Stimulated activated CD4-positive, alpha-beta T cell treated with anti-CD3 and anti-CD28 coated beads, TNF-alpha, amount 100 ng/mL, for 24 hours (primary cell): ENCODE data around the gene CCDC186.

ENCODE experiments used
- DNase-seq, 3 experiments: peaks; one replicate each; pipeline ENCODE4 v3.0.0-alpha.2; 2020; ENCODE audit warnings: low read depth in 3 of 3

Gene CCDC186

DNA sequence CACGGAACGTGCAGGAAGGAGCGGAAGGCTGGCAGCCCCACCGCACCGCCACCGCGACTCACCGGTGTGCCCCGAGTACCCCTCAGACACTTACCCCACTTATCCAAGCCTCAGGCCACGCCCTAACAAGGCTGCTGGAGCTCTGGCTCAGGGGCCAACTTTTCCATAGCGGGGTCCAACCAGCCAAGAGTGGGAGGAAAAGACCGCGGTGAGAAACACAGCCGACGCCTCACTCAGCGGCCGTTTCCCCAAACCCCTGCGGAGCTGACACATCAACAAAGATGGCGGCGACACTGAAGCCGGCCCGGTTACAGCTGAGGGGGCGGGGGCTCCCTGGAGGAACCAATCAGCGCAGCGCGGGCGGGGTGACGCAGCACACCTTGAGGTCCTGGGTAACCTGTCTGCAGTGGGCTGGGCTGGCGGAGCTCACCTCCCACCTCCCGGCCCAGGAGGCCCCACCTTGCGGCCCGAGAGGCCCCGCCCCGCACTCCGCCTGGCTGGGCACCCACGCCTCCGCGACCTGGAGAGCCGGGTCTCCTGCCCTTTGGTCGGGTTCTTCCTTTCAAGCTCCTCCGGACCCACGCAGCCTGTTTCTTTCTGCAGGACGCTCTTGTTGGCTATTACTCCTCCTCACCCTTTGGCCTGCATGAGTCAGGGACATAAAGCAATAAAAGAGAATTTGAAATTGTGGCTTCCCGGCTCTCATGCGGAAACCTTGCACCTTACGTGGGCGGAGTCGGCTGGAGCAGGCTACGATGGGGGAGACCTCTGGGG, at the start of gene CCDC186:
CCDC186 (minus strand) TSS at position 283 of the 774 bp plus-strand sequence. CDS start 10,935 bp downstream, outside the sequence.
- DNase-seq: peak; percentile 95 to 98 (median 95)

DNA sequence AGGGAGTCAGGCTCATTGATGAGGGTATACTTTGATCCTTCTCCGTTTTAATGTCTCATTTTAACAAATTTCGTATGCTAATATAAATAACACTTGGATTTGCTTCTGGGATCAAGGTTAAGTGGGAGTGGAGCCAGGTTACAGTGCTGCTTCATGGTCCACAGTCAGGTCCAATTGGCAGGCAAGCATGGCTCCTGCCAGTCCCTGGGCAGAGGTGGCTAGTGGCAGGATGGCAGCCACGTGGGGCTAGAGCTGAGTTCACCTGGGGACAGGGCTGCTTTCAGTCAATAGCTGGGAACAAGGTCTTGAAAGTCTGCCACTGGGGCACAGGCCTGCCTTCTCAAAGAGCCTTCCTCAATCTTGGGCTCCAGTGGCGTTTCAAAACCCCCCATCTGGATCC, 49.1 kb upstream of the CCDC186 start:
- DNase-seq: no peak

DNA sequence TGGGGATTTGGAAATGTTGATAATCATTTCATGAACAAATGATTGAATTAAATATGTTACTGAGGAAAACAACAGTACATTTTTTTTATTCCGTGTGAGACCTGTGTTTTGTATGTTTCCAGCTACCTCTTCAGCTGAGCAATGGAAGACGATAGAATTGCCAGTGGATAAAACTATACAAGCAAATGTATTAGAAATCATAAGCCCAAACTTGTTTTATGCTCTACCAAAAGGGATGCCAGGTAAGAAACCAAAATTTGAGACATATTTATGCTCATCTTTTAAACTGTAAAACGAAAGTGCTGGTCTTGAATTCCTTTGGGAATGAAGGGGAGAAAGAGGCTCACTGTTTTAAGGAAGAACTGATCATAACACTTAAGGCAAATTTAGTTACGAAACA, 47.2 kb upstream of the CCDC186 start:
- no peak for DNase-seq

DNA sequence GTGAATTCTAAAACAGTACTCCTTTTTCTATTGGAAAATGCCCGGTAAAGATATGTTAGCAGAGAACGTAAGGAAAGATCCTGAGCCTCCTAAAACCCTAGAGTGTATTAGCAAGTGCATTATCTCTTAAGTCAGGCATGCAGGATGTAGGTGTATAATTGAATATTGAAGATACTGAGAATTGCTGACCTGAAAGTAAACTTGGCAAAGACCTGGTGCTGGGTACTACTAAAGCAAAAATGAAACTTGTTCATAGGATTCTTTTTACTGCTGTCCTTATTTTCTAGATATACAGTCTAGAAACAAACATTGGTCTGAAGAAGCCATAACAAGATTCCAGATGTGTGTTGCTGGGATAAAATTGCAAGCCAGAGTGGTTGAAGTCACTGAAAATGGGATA, 46.3 kb upstream of the CCDC186 start:
- no peak for DNase-seq

DNA sequence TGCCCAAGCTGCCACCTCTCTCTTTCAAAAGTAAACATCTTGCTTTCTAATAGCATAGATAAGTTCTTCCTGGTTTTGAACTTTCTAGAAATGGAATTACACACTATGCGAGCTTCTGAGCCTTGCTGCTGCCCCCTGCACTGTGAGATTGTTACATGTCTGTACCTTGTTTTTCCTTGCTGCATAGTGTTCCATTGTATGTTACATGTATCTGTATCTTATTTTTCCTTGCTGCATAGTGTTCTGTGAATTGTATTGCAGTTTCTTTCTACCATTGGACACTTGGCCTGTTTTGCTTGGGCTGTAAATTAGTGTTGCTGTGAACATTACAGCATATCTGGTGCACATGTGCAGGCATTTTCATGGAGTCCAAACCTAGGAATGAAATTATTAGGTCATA, 41.0 kb upstream of the CCDC186 start:
- no peak for DNase-seq

DNA sequence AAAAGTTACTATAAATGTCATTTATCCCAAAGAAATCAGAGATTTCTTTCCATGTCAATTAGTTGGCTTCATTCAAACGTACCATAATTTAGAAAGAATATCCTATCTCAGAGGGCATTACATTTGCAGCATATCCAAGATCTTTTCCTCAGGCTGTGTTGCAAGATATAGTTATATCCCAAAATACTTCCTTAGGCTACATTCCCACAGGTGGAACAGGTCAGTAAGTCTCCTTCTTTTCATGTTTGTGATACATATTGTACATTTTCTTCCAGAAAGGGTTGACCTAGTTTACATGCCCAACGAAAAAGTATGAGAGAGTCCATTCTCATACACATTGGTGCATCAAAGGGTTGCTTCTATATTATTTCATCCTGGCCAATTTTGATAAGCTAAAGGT, 38.1 kb upstream of the CCDC186 start:
- no peak for DNase-seq

DNA sequence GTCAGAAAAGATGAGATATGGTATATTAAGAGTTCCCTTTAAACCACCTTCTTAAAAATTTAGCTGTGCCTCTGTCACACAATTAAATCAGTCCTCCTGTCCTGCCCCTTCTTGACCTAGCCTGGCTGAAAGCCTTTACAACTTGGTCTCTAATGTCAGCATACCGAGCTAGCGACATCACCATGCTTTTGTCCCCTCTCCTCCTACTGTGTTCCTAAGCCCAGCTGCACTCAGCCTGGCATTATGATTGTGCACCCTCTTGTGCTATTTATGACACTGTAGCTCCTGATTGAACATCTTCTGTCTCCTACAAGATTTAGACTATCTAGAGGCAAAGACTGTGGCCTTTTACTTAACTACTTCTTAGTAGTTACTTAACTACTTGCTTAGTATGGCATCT, 34.3 kb upstream of the CCDC186 start:
- no peak for DNase-seq

DNA sequence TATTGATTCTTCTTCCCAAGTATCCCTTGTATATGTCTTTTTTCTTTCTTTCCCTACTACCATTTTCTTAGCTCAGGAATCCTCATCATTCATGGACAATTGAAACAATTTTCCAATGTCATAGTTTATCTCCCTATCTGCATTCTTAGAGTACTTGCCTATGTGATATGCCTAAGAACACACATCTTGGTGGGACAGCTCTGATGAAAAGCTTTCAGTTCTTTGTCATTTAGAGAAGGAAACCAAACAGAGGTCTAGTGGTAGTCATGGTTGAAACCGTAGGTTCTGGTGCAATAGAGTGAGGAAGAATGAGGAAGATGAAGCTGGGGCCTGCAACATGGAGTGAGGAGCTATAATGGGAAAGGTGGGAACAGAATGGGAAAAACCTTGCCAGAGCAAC, 33.3 kb upstream of the CCDC186 start:
- DNase-seq: no peak

DNA sequence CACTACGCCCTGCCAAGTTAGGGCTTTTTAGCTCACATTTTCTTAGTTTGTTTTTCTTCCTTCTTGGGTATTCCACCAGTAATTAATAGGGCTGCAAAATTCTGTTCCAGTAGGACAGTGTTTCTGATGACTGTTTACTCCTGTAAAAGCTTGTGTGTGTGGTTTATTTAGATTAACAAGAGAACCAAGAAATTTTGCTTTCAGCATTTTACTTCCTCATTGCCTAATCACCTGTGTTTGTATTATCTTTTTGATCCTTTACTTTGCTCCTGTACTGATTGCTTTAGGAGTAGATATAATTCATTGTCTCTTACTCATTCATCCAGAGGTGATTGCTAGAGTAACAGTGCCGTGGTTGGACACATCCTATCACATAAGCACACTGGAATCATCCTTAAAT, 32.9 kb upstream of the CCDC186 start:
- DNase-seq: no peak

DNA sequence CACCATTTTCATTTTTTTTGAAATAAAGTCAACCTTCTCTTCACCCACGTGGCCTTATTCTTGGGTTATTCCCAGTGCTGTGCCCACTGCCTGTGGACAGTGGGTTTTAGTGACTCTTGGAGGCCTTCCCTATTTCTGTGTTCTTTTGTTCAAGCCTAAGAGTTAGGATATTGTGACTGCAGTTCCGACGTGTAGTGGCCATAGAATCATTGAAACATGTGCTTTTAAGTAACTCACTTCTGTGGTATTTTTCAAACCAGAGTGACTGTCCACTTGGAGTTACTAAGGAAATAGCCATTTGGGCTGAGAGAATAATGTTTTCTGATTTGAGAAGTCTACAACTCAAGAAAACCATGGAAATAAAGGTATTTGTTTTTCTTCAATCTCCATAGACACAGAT, 28.8 kb upstream of the CCDC186 start:
- DNase-seq: no peak

DNA sequence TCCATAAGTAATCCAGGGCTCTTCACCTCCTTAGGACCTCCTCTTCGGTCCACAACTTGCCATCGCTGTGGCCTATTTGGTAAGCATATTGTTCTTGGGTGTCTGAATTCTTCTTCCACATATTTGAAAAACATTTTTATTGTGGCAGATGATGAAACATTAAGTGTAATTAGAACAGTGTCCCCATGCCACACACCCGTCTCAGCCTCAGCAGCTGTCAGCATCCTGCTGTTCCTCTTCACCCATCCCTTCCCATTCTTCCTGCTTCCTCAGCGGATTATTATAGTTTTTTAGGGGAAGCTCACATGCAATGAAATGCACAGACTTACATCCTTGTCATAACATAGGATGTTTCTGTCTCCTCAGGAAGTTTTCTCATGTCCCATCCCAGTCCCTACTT, 25.2 kb upstream of the CCDC186 start:
- no peak for DNase-seq

DNA sequence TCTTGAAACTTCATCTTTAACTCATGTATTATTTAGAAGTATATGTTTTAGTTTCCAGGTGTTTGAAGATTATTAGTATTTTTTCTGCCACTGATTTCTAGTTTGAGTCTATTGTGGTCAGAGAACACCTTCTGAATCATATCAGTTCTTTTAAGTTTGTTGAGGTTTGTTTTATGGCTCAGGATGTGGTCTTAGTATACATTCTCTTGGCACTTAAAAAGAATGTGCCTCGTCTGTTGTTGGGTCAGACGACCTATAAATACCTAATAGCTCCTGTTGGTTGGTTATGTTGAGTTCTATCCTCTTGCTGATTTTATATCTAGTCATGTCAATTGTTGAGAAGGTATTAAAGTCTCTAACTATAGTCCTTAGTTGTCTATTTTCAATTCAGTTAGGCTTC, 21.1 kb upstream of the CCDC186 start:
- no peak for DNase-seq

DNA sequence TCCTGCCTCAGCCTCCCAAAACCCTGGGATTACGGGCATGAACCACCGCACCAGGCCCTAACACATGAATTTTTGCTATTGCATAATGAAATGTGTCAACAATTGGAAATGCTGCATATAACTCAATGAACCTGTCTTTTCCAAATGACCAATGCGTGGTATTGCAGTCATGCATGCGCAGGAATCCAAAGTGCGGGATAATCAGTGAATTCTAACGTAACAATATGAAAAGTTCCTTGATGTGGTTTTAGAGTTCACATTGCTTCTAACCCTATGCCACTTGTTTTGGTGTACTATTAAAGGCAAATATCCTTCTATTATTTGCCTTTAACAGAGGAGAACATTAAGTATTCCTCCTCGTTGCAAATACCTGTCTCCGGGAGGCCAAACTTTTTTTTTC, 15.7 kb upstream of the CCDC186 start:
- DNase-seq: no peak

DNA sequence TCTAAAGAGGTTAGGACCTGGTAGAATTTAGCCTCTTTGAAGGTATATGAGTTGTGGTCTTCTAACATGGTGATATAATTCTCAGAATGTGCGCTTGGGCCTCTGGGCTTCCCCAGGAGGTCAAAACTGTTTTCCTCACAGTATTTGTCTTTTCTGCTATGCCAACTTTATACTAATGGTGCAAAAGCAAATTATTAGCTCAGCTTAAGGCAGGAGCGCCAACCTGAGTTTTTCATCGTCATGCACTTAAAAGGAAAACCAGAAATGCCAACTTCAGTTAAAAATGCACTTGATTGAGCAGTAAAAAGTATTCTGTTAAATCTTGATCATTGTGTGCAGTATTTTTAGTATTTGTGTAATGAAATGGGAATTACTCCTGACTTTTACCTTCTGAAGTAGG, 14.9 kb upstream of the CCDC186 start:
- DNase-seq: no peak

DNA sequence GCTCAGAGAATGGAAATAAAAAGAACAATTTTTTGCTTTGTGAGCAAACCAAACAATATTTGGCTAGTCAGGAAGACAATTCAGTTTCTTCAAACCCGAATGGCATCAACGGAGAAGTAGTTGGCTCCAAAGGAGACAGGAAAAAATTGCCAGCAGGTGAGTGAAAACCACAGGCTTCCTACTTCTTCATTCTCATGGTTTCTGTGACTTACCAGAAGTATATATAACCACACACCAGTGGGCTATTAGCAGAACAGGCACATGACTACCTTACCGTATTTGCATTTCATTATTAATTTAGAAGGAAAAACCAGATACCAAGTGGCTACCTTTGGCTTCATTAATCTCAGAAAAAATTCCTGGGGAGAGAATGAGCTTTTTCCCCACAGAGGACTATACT, 14.0 kb upstream of the CCDC186 start:
- no peak for DNase-seq

DNA sequence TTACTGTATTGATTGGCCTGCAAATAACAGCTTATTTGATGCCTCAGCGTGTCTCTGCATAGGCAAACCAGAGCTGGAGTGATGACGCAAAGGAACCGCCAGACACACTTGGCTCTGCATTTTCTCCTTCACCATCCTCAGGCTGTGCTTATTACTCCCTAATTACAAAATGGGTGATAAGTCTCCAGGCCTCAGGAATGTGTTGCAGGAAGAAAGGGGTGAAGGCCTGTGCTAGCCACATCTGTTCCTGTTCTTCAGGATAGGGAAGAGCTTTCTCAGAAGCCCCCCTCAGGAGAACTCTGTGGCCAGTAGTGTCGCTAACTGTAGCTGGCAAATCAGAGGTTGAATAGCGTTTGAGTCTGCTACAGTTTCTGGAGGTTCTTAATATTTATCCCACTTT, 10.3 kb upstream of the CCDC186 start:
- DNase-seq: no peak

DNA sequence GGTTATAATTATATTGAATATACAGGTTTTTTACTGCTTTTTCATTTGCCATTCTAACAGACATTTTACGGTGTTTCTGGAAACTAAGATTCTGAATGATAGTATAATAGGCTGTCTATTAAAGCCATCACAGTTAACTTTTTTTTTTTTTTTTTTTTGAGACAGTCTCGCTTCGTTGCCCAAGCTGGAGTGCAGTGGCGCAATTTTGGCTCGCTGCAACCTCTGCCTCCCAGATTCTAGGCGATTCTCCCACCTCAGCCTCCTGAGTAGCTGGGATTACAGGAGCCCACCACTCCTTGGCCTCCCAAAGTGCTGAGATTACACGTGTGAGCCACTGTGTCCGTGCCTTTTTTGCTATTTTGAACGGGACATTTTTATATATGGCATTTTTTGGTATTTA, 9.6 kb upstream of the CCDC186 start:
- DNase-seq: no peak

DNA sequence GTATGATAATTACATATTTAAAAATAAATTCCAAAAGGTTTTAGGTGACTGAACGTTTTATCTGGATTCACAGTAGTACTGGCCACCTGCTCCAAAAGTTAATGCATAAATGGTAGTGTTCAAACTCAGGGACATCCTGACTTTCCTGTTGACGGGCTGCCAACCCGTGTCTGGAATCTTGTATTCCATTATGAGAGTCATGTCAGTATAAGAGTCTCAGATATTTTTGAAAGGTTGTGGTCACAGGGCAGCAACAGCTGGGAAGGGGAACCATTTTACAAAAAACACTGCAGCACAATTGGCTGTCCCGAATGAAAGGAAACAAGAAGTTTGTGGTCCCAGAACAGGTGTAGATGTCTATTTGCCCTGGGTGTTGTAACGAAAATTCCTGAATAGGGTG, 8.0 kb upstream of the CCDC186 start:
- DNase-seq: no peak

DNA sequence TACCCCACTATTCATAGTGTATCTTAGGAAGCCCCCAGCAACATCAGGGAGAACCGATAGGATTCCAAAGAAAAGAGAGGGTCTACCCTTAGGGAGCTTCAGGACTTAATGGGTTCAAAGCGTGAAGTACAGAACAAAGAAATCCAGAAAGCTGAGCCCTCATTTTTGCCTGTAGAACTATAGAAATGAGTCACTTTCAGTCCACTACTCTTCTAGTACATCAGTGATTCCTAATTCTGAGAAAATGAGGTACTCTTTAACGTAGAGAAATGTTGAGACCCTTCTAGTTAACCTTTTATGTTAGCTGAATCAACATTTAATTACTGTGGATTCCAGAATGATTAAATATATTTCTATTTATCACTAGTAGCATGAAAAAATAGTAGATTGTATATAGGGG, 6.9 kb upstream of the CCDC186 start:
- DNase-seq: no peak

DNA sequence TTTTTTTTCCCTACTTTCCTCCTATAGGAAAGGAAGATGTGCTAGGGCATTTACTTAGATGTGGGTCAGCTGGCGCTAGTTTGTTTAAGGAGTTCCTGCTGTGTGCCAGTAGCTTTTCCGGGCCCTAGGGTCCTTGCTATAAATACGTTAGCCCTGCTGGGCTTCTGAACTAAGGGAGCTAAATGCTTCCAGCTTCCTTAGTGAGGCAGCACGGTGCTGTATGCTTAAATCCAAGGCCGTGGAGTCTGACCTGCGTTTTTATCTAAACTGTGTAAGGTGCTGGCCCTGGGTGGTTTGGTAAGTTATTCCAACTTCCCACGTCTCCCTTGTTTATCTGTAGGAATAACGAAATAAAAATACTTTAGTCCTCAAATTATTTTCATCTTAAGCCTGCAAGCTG, 5.7 kb upstream of the CCDC186 start:
- DNase-seq: no peak

DNA sequence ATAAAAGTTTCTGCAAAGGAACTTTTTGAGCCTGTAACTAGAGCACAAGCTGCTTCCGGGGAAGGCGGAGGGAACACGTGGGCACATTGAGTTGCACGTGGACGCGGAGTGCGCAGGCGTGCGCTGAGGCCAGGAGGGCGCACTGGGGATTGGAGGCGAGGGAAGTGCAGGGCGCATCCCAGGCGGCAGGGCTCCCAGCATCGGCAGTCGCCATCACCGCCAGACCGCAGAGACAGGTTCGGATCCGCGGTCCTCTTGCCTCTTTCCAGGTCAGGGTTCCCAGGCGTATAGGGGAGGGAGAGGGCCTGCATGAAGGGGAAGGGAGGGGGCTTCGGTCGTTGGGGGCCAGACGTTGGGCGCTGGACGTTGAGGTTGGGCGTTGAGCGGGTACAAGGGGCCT, 5.1 kb upstream of the CCDC186 start, which contains the start of gene TDRD1:
TDRD1 (plus strand) TSS at position 206 of the 400 bp plus-strand sequence. CDS start 8,479 bp downstream, outside the sequence.
- DNase-seq: no peak

DNA sequence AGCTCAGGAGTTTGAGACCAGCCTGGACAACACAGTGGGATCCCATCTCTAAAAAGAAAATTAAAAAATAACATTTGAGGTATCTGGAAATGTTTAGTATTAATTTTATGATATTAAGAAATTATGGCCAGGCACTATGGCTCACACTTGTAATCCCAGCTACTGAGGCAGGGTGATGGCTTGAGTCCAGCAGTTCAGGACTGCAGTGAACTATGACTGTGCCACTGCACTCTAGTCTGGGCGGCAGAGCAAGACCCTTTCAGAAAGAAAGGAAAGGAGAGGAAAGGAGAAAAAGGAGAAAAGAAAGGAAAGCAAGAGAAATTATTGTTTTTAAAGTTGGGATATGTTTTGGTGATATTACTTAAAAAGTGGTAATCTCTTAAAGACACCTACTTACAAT, 2.5 kb upstream of the CCDC186 start:
- no peak for DNase-seq

DNA sequence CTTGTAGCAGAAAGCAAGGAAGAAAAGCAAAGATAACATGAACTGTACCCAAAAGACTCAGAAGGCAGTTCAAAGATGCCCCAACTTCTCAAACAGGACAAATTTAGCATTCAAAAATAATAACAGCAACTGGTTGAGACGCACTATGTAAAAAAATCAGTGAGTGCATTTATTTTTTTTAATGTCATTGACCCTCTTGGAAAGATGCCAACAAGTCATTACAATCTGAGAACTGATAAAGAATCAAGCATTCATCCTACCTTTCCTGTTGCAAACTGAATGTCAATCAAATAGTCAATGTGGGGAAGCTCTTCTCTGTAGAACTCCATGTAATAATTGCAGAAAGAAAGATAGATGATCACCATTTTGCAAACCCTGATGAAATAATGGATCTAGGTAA, 1.7 kb upstream of the CCDC186 start:
- DNase-seq: no peak

DNA sequence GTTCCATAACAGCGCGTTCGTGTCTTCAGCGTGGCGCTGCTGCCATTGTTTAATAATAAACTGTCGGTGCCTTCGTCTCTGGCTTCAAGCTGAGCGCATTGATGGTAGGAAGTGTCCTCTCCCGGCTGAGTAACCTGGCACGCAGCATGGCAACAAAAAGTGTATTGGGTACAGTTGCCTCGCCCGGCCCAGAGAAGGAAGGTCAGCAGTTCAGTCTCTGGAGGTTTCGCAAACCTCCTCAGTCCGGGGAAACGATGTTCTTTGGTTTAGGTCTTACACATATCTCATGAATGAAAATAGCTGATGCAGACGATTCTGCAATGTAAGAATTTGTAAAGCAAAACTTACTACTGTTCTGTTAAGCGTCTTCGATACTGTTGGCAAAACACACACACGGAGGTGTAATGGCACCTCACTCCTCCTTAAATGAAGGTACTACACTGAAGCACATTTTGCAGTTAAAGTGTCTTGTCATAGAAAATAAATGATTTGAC, 739 bp upstream of the CCDC186 start:
- DNase-seq: no peak
